Activated gamma-delta T cell treated with anti-CD3 and anti-CD28 coated beads, Interleukin-2, amount 50 U/mL, for 16 hours (primary cell): Measurements from ENCODE around the gene CDKN1C.

Experiments
- DNase-seq: peaks from one replicate; pipeline ENCODE4 v3.0.0-alpha.2; 2020; ENCODE audit warnings: low read depth

The CDKN1C gene

GRCh38 chr11:2869561-2870427 lies 15.8 kb downstream of the CDKN1C start:
- DNase-seq, result no peak

DNA sequence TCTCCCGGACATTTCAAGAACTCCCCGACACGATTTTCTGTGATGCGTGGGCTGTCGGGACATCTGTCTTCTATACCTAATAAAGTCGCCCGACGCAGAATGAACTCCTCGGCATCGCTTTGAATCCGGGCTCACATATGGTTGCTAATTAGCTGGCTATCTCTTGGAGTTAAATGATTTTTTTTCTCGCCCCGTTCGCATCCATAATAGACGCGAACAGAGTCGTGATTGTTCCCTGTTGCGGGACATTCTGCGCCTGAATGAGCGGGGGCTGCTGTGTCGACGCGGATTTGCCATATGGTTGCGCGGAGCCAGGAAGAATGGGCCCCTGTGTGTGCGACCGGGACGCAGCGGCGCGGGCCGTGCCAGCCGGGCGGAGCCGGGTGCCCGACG lies 16.4 kb downstream of the CDKN1C start:
- no peak for DNase-seq

- no peak for DNase-seq
Observed at GRCh38 chr11:2868506-2869133, 17.0 kb downstream of the CDKN1C start.

DNA sequence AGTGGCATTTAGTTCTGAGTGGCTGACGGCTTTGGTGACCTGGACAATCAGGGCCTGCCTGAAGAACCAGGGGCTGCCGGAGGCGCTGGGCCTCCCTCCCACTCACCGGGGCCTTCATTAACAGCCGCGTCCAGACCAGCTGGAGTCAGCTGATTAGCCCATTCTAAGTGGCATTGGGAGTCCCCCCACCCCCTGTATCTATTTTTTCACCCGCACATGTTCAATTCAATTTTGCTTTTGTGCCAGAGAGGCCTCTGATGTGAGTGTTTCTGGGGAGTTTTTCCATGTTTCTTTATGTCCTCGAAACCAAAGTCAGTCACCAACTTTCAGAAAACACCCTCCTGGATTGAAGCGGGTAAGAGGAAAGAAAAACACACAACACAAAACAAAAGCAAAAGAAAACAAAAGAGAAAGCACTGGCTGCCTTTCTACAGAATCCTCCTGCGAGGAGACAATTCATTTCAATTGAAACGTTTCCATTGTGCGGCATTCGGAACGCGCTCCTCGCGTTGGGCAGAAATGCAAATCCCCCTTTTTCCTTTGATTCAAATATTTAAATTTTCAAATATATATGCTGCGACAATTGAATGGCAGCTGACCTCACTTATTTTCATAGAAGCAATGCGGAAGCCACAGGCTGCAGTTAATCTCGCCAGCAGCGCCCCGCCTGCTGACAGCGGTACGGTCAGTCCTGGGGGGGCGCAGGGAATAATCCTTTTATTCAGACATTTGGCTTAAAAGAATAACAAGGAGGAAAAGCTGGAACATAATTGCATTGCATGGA lies 17.7 kb downstream of the CDKN1C start:
- DNase-seq, result no peak

GRCh38 chr11:2867142-2867541 lies 18.4 kb downstream of the CDKN1C start:
- DNase-seq, result no peak

DNA sequence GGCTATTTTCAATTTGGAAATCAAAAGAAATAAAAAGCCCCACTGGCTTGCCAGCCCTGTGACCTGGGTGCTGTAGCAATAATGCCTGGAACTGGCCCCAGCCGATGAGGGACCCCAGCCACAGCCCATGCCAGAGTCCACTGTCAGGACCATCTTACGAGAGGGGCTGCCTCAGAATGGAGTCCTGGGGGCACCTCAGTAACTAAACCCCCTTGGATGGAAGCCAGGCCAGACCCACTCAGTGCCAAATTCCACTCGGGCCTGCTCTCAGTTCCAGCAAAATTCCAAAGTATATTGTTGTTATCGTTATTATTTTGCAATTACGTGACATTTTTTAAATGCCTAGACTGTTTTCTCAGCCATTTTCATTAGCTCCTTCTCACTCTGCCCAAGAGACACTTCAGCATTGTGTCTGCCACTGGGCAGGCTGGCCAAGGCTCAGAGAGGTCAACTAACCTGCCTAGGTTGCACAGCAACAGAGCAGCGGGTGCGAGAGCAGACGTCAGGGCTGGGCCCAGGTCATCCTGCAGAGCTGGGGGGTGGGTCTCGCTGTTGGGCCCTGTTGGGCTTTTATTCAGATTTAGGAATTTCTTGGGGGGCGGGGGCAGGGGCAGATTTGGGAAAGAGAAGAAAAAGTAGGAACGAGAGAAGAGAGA lies 19.5 kb downstream of the CDKN1C start:
- no peak for DNase-seq

GRCh38 chr11:2864901-2865300 lies 20.7 kb downstream of the CDKN1C start:
- no peak for DNase-seq

DNA sequence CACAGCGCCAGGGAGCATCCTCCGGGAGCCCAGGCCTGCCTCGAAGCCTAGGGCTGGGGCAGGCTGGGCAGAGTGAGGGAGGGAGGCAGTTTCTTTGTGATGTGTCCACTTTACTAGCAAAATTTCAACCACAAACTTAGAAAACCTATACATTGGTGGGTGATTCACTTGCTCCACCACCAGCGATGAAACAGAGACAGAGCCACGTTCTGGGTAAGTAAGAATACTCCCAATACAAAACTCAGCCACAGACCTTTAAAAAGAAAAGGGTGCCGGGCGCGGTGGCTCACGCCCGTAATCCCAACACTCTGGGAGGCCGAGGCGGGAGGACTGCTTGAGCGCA lies 22.3 kb downstream of the CDKN1C start:
- DNase-seq, result no peak

- no peak for DNase-seq
Observed at GRCh38 chr11:2862395-2863275, 22.9 kb downstream of the CDKN1C start.

GRCh38 chr11:2860636-2861035 lies 24.9 kb downstream of the CDKN1C start:
- DNase-seq, result no peak

GRCh38 chr11:2859699-2860037 lies 25.9 kb downstream of the CDKN1C start:
- no peak for DNase-seq

GRCh38 chr11:2858995-2859698 lies 26.4 kb downstream of the CDKN1C start:
- DNase-seq, result no peak

- DNase-seq, result no peak
Observed at GRCh38 chr11:2857918-2858317, 27.7 kb downstream of the CDKN1C start.

- no peak for DNase-seq
Observed at GRCh38 chr11:2857276-2857675, 28.3 kb downstream of the CDKN1C start.

GRCh38 chr11:2855162-2855561 lies 30.4 kb downstream of the CDKN1C start:
- DNase-seq, result no peak

- no peak for DNase-seq
Observed at GRCh38 chr11:2853997-2854560, 31.5 kb downstream of the CDKN1C start.

DNA sequence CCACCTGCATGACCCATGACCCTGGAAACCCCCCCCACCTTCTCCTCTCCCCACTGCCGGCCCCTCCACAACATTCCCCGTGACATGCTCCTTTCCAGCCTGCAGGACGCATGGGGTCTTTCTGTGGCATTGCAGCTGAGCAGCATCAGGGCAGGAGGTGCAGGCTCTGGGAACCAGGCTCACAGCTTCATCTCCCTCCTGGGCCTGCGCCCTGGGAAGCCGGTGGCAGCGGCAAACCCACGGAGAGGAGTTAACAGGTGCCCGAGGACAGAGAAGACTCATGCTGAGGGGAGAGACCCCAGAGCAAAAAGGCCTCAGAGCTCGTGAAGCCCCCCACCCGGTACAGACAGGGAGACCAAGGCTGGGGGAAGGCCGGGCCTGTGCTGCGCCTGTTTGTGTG lies 32.2 kb downstream of the CDKN1C start:
- no peak for DNase-seq

GRCh38 chr11:2849994-2850770 lies 35.4 kb downstream of the CDKN1C start:
- no peak for DNase-seq

DNA sequence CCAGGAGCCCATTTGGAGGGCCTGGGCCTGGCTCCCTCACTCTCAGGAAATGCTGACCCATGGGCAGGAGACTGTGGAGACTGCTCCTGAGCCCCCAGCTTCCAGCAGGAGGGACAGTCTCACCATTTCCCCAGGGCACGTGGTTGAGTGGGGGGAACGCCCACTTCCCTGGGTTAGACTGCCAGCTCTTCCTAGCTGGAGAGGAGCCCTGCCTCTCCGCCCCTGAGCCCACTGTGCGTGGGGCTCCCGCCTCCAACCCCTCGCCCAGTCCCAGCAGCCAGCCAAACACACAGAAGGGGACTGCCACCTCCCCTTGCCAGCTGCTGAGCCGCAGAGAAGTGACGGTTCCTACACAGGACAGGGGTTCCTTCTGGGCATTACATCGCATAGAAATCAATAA lies 37.1 kb downstream of the CDKN1C start:
- no peak for DNase-seq

DNA sequence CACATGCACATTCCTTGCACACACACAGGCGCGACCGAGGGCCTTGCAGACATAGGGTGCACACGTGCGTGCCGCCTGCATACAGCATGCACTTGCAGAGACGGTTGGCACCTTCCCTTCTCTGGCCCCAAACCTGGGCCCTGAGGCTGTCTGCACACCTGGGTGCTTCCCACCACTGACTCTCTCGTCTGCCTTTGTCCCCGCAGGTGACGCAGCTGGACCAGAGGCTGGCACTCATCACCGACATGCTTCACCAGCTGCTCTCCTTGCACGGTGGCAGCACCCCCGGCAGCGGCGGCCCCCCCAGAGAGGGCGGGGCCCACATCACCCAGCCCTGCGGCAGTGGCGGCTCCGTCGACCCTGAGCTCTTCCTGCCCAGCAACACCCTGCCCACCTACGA lies 38.0 kb downstream of the CDKN1C start:
- no peak for DNase-seq
